Activated CD4-positive, alpha-beta T cell treated with anti-CD3 and anti-CD28 coated beads, Interleukin-2, amount 50 U/mL, for 1 hour (primary cell): ENCODE results near the gene GABPB2.

ENCODE experiments used
- DNase-seq: peaks from one replicate; pipeline ENCODE4 v3.0.0-alpha.2; 2020

The GABPB2 gene

GRCh38 chr1:151070474-151071276 lies at the start of gene GABPB2:
Gene GABPB2 (plus strand): TSS chr1:151070761. CDS start chr1:151088190, 17,429 bp downstream.
- peak; percentile 81 for DNase-seq

- peak; percentile 89 for DNase-seq
Measured at GRCh38 chr1:151024540-151025146, 45.9 kb upstream of the GABPB2 start.

GRCh38 chr1:151026460-151026859 lies 44.1 kb upstream of the GABPB2 start:
- no peak for DNase-seq

GRCh38 chr1:151032164-151032563 lies 38.4 kb upstream of the GABPB2 start:
- DNase-seq = no peak

GRCh38 chr1:151035167-151035566 lies 35.4 kb upstream of the GABPB2 start:
- DNase-seq = no peak

GRCh38 chr1:151036356-151036755 lies 34.2 kb upstream of the GABPB2 start, which contains the start of gene BNIPL:
Gene BNIPL (plus strand): TSS chr1:151036586. CDS start chr1:151036726, 140 bp downstream.
- no peak for DNase-seq

- DNase-seq = no peak
Measured at GRCh38 chr1:151037032-151037431, 33.5 kb upstream of the GABPB2 start.

- DNase-seq = no peak
Measured at GRCh38 chr1:151039521-151039920, 31.0 kb upstream of the GABPB2 start.

- DNase-seq = no peak
Measured at GRCh38 chr1:151043163-151043562, 27.4 kb upstream of the GABPB2 start.

- peak; percentile 53 for DNase-seq
Measured at GRCh38 chr1:151047591-151047924, 23.0 kb upstream of the GABPB2 start, which contains the start of gene C1orf56. Gene C1orf56 (plus strand): TSS chr1:151047751. CDS start chr1:151047848, 97 bp downstream.

- DNase-seq = peak; percentile 52
Measured at GRCh38 chr1:151047925-151048644, 22.5 kb upstream of the GABPB2 start.

GRCh38 chr1:151048645-151049032 lies 21.9 kb upstream of the GABPB2 start:
- no peak for DNase-seq

- no peak for DNase-seq
Measured at GRCh38 chr1:151049458-151049857, 21.1 kb upstream of the GABPB2 start.

- no peak for DNase-seq
Measured at GRCh38 chr1:151050051-151050688, 20.4 kb upstream of the GABPB2 start.

- DNase-seq = no peak
Measured at GRCh38 chr1:151051356-151052009, 19.1 kb upstream of the GABPB2 start.

GRCh38 chr1:151054971-151055547 lies 15.5 kb upstream of the GABPB2 start:
- no peak for DNase-seq

- no peak for DNase-seq
Measured at GRCh38 chr1:151055581-151055980, 15.0 kb upstream of the GABPB2 start.

- DNase-seq = no peak
Measured at GRCh38 chr1:151056149-151056548, 14.4 kb upstream of the GABPB2 start.

- DNase-seq = no peak
Measured at GRCh38 chr1:151058692-151059091, 11.9 kb upstream of the GABPB2 start.

GRCh38 chr1:151059109-151060006 lies 11.2 kb upstream of the GABPB2 start, which contains the start of gene CDC42SE1:
Gene CDC42SE1 (minus strand): TSS chr1:151059622. CDS start chr1:151055730, 3,892 bp downstream.
- peak; percentile 82 for DNase-seq
